Liver (tissue), 9 donors: Measurements from ENCODE around the gene GPR42. TPM values are rescaled to one million over a fixed set of nuclear protein-coding genes. Genes with fewer than 3 reads are reported as not detected.

Experiments used
- DNase-seq: peaks from one replicate; pipeline ENCODE4 v3.0.0-alpha.2; 2017; ENCODE audit warnings: low spot score
- H3K27ac ChIP-seq, 2 donors: one replicate each; pipeline ENCODE4 v1.7.0; 2013; ENCODE audit warnings: inconsistent platforms in 2 of 2, low read length in 2 of 2, control low read depth in 1 of 2, low read depth in 1 of 2, mild to moderate bottlenecking in 1 of 2
- H3K27me3 ChIP-seq, 4 donors: one replicate each; pipeline versions ENCODE4 v1.6.1 to v1.7.0; 2013; ENCODE audit warnings: low read length in 3 of 4, inconsistent platforms in 1 of 4, mild to moderate bottlenecking in 1 of 4, moderate library complexity in 1 of 4; ENCODE audit not compliant: control insufficient read depth in 4 of 4, insufficient read depth in 4 of 4
- H3K36me3 ChIP-seq, 4 donors: one replicate each; pipeline versions ENCODE4 v1.6.1 to v1.7.0; 2013; ENCODE audit warnings: low read length in 3 of 4, mild to moderate bottlenecking in 3 of 4, low read depth in 1 of 4, moderate library complexity in 1 of 4; ENCODE audit not compliant: control insufficient read depth in 4 of 4, insufficient read depth in 3 of 4
- H3K4me1 ChIP-seq, 4 donors: one replicate each; pipeline versions ENCODE4 v1.6.1 to v1.7.0; 2013; ENCODE audit warnings: low read length in 3 of 4, mild to moderate bottlenecking in 3 of 4, moderate library complexity in 1 of 4; ENCODE audit not compliant: control insufficient read depth in 4 of 4, insufficient read depth in 4 of 4
- H3K4me3 ChIP-seq, 3 donors: one replicate each; pipeline versions ENCODE4 v1.6.1 to v1.7.0; 2013; ENCODE audit warnings: low read length in 3 of 3, control low read depth in 1 of 3, low read depth in 1 of 3, mild to moderate bottlenecking in 1 of 3
- H3K9ac ChIP-seq, 2 donors: one replicate each; pipeline ENCODE4 v1.7.0; 2013; ENCODE audit warnings: low read length in 2 of 2, mild to moderate bottlenecking in 2 of 2, moderate library complexity in 2 of 2, control low read depth in 1 of 2, low read depth in 1 of 2
- H3K9me3 ChIP-seq, 4 donors: one replicate each; pipeline versions ENCODE4 v1.6.1 to v1.7.0; 2013; ENCODE audit warnings: low read length in 3 of 4; ENCODE audit not compliant: control insufficient read depth in 4 of 4
- EGR1 ChIP-seq, 2 donors: IDR thresholded peaks; 2 replicates each; pipeline ENCODE4 v1.6.1; 2016 to 2018; ENCODE audit warnings: antibody characterized with exemption in 2 of 2, low read depth in 2 of 2
- GABPA ChIP-seq, 2 donors: IDR thresholded peaks in 1 of 2; conservative IDR thresholded peaks in 1 of 2; 2 replicates each; pipeline ENCODE4 v1.6.1; 2016; ENCODE audit warnings: antibody characterized with exemption in 2 of 2, mild to moderate bottlenecking in 1 of 2, moderate library complexity in 1 of 2
- HNF4G ChIP-seq: IDR thresholded peaks from 2 replicates; pipeline ENCODE4 v1.6.1; 2016; ENCODE audit warnings: antibody characterized with exemption
- NR2F2 ChIP-seq: IDR thresholded peaks from 2 replicates; pipeline ENCODE4 v1.6.1; 2016; ENCODE audit warnings: antibody characterized with exemption
- RAD21 ChIP-seq, 2 donors: IDR thresholded peaks; 2 replicates each; pipeline ENCODE4 v1.6.1; 2016; ENCODE audit warnings: antibody characterized with exemption in 2 of 2, mild to moderate bottlenecking in 2 of 2
- RXRA ChIP-seq, 2 donors: IDR thresholded peaks; 2 replicates each; pipeline ENCODE4 v1.6.1; 2017 to 2018; ENCODE audit warnings: antibody characterized with exemption in 2 of 2, mild to moderate bottlenecking in 1 of 2
- SP1 ChIP-seq: IDR thresholded peaks from 2 replicates; pipeline ENCODE4 v1.6.1; 2018; ENCODE audit warnings: antibody characterized with exemption, mild to moderate bottlenecking
- TAF1 ChIP-seq: conservative IDR thresholded peaks from 2 replicates; pipeline ENCODE4 v1.6.1; 2016; ENCODE audit warnings: antibody characterized with exemption, mild to moderate bottlenecking
- YY1 ChIP-seq: IDR thresholded peaks from 2 replicates; pipeline ENCODE4 v1.6.1; 2016; ENCODE audit warnings: antibody characterized with exemption, mild to moderate bottlenecking
- WGBS: extraction: QIAGEN DNeasy Blood & Tissue Kit; methylation state at CpG from one replicate; pipeline ENCODE4 v1.1.7; 2013; 5-methylcytosine and 5-hydroxymethylcytosine counted together
- polyA plus RNA-seq, 2 donors: library from polyadenylated mRNA; stranded (reverse) in 1 of 2; unstranded in 1 of 2; fragments of 200-250 nt in 1 of 2; fragments of >200 nt in 1 of 2; fragmentation: Nextera tagmentation in 1 of 2; extraction: Ambion mirVana in 1 of 2; gene quantifications; one replicate each; pipeline versions ENCODE4 v1.2.1 to v1.2.3, GENCODE V29; 2013 to 2015
- total RNA-seq, 2 donors: library from RNA; depleted of rRNA; stranded (reverse); fragments of >200 nt; gene quantifications; one replicate each; pipeline ENCODE4 v1.2.3, GENCODE V29; 2014
- TF ChIP-seq, protein P1 (sequence below): fragments of 150-350 bp; IDR thresholded peaks from 2 replicates; pipeline ENCODE4 v1.5.1; 2017; ENCODE audit warnings: improper control_type of control experiment, low read depth, low read length; ENCODE audit not compliant: missing input control
- TF ChIP-seq, protein P2 (sequence below): IDR thresholded peaks from 2 replicates; pipeline ENCODE4 v1.6.1; 2016; ENCODE audit warnings: antibody characterized with exemption
- TF ChIP-seq, protein P3 (sequence below): IDR thresholded peaks from 2 replicates; pipeline ENCODE4 v1.6.1; 2016; ENCODE audit warnings: antibody characterized with exemption
- TF ChIP-seq, protein P4 (sequence below): IDR thresholded peaks from 2 replicates; pipeline ENCODE4 v1.6.1; 2016; ENCODE audit warnings: antibody characterized with exemption
- TF ChIP-seq, protein P5 (sequence below): IDR thresholded peaks from 2 replicates; pipeline ENCODE4 v1.6.1; 2016; ENCODE audit warnings: antibody characterized with exemption, mild to moderate bottlenecking
- donor health status: healthy.
- donor health status: healthy.
- donor health status: healthy.
- donor health status: healthy.
- donor health status: healthy.

GPR42 gene
- total and polyA plus RNA-seq, 4 donors, result not detected

DNA sequence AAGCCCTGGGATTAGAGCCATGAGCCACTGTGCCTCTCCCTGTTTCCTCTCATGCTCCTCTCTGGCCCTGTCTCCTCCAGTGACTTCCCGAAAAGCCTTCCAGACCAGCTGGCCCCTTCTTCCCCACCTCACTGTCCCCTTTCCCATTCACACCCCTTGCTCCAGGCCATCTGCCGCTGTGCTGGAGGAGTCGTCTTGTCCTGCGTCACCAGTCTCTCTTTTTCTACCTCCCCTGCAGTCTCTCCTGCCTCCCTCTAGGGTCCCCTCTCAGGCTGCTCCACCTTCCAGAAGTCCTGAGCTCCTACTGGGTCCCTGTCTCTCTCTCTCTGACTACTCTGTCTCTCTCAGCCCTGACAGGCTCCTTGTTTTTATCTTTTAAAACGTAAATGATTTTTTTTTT, 28.4 kb upstream of the GPR42 start:
- no peak for TF ChIP-seq EGR1 (IDR thresholded peaks at IDR 0.05; ENCODE audit: low read depth in 2 of 2)
- H3K9me3 ChIP-seq, result no peaks in the 10 kb centered on the region
- DNase-seq, result no peak
- no peak overlapping the region for H3K27ac ChIP-seq
- H3K36me3 ChIP-seq, result no peaks in the 10 kb centered on the region
- no peak overlapping the region for H3K4me3 ChIP-seq
- H3K4me1 ChIP-seq, result no peaks in the 10 kb centered on the region
- WGBS, result 87% methylated on average over 5 of the region's 5 CpGs
- H3K27me3 ChIP-seq, result no peaks in the 10 kb centered on the region
- H3K9ac ChIP-seq, result no peak overlapping the region

DNA sequence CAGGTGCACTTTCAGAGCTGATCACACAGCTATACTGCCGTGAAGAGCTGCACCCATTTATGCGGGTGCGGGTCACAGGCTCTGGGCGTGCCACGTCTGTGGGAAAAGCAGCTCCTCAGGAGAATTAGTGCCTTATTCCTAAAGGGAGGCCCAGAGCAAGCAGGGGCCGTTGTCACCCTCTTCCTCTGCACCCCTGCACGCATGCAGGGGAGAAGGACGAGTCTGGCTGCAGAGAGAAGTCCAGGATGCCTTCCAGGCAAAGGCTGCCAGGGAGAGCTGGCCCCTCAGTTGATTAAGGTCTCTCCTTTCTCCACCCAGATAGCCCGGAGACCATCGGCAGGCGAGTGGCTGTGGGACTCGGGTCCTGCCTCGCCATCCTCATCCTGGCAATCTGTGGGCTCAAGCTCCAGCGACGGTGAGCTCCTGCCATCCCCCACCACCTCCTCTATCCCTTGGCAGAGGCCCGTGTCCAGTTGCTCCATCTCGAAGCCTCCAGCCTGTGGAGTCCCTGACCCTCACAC, 26.3 kb upstream of the GPR42 start:
- no peaks in the 10 kb centered on the region for H3K9me3 ChIP-seq
- H3K9ac ChIP-seq, result no peak overlapping the region
- no peaks in the 10 kb centered on the region for H3K36me3 ChIP-seq
- 88% methylated on average over 17 of the region's 17 CpGs for WGBS
- no peak overlapping the region for H3K4me3 ChIP-seq
- TF ChIP-seq, protein P1, sequence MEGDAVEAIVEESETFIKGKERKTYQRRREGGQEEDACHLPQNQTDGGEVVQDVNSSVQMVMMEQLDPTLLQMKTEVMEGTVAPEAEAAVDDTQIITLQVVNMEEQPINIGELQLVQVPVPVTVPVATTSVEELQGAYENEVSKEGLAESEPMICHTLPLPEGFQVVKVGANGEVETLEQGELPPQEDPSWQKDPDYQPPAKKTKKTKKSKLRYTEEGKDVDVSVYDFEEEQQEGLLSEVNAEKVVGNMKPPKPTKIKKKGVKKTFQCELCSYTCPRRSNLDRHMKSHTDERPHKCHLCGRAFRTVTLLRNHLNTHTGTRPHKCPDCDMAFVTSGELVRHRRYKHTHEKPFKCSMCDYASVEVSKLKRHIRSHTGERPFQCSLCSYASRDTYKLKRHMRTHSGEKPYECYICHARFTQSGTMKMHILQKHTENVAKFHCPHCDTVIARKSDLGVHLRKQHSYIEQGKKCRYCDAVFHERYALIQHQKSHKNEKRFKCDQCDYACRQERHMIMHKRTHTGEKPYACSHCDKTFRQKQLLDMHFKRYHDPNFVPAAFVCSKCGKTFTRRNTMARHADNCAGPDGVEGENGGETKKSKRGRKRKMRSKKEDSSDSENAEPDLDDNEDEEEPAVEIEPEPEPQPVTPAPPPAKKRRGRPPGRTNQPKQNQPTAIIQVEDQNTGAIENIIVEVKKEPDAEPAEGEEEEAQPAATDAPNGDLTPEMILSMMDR, result no peak
- TF ChIP-seq, protein P2, sequence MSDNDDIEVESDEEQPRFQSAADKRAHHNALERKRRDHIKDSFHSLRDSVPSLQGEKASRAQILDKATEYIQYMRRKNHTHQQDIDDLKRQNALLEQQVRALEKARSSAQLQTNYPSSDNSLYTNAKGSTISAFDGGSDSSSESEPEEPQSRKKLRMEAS, result no peak
- TF ChIP-seq RAD21 (IDR thresholded peaks at IDR 0.05) (no peak), SP1 (no peak), YY1 (no peak), NR2F2 (no peak), TAF1 (no peak), HNF4G (no peak), GABPA (IDR thresholded peaks at IDR 0.05 in 1 of 2, conservative IDR thresholded peaks at IDR 0.05 in 1 of 2) (no peak), RXRA (IDR thresholded peaks at IDR 0.05) (no peak), EGR1 (IDR thresholded peaks at IDR 0.05; ENCODE audit: low read depth in 2 of 2) (no peak)
- TF ChIP-seq, protein P3, sequence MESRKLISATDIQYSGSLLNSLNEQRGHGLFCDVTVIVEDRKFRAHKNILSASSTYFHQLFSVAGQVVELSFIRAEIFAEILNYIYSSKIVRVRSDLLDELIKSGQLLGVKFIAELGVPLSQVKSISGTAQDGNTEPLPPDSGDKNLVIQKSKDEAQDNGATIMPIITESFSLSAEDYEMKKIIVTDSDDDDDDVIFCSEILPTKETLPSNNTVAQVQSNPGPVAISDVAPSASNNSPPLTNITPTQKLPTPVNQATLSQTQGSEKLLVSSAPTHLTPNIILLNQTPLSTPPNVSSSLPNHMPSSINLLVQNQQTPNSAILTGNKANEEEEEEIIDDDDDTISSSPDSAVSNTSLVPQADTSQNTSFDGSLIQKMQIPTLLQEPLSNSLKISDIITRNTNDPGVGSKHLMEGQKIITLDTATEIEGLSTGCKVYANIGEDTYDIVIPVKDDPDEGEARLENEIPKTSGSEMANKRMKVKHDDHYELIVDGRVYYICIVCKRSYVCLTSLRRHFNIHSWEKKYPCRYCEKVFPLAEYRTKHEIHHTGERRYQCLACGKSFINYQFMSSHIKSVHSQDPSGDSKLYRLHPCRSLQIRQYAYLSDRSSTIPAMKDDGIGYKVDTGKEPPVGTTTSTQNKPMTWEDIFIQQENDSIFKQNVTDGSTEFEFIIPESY, result no peak
- TF ChIP-seq, protein P4, sequence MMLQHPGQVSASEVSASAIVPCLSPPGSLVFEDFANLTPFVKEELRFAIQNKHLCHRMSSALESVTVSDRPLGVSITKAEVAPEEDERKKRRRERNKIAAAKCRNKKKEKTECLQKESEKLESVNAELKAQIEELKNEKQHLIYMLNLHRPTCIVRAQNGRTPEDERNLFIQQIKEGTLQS, result no peak
- TF ChIP-seq, protein P5, sequence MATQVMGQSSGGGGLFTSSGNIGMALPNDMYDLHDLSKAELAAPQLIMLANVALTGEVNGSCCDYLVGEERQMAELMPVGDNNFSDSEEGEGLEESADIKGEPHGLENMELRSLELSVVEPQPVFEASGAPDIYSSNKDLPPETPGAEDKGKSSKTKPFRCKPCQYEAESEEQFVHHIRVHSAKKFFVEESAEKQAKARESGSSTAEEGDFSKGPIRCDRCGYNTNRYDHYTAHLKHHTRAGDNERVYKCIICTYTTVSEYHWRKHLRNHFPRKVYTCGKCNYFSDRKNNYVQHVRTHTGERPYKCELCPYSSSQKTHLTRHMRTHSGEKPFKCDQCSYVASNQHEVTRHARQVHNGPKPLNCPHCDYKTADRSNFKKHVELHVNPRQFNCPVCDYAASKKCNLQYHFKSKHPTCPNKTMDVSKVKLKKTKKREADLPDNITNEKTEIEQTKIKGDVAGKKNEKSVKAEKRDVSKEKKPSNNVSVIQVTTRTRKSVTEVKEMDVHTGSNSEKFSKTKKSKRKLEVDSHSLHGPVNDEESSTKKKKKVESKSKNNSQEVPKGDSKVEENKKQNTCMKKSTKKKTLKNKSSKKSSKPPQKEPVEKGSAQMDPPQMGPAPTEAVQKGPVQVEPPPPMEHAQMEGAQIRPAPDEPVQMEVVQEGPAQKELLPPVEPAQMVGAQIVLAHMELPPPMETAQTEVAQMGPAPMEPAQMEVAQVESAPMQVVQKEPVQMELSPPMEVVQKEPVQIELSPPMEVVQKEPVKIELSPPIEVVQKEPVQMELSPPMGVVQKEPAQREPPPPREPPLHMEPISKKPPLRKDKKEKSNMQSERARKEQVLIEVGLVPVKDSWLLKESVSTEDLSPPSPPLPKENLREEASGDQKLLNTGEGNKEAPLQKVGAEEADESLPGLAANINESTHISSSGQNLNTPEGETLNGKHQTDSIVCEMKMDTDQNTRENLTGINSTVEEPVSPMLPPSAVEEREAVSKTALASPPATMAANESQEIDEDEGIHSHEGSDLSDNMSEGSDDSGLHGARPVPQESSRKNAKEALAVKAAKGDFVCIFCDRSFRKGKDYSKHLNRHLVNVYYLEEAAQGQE, result no peak
- peaks cover 0 to 3% (median 0%) of the 10 kb centered on the region in 4 donors for H3K27me3 ChIP-seq
- no peak for DNase-seq
- H3K27ac ChIP-seq, result no peak overlapping the region
- no peaks in the 10 kb centered on the region for H3K4me1 ChIP-seq
